Stimulated activated CD8-positive, alpha-beta memory T cell treated with anti-CD3 and anti-CD28 coated beads, Interleukin-12 subunit alpha, Interleukin-12 subunit beta, amount 100 ng/mL, for 24 hours (primary cell): Measurements from ENCODE around the gene MARK1.
"Not testable (repeated sequence)": the region's sequence is repeated elsewhere in the genome, so short reads cannot be mapped to it uniquely, and the experiment has no call there.

Experiments
- DNase-seq: peaks from one replicate; pipeline ENCODE4 v3.0.0-alpha.2; 2020; ENCODE audit errors: extremely low read depth

MARK1 gene

DNA sequence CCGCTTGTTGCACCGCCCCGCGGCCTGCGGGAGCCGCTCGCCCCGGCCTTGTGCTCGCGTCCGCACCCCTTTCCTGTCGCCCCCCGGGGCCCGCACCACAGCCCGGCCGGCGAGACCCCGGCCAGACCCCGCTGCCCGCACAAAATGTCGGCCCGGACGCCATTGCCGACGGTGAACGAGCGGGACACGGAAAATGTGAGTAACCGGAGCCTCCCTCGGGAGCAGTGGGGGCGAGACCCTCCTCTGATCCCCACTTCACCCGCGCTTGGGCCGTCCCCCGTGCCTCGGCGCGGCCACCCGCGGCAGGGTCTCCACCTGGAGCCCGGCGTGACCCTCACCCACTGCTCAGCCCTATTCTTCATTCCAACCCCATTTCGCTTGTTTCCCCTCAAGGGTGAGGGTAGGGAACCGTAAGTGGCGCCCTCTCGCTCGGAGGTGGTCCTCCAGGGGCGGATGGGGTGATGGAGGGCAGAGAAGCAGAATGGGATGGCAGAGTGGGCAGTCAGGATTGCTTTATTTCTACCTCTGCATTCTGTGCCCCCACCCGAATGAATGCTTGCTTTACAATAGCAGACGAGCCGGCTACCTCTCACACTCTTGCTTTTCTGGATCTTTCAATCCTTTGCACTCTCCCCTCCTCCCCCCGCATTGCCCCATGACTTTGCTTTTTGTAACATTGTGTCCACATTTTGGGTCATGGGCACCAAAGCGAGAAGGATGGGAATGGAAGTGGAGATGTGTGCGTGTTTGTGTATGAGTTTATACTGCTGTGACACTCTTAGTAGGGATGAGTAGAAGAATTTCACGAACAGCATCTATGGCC, 954 bp downstream of the MARK1 start:
- DNase-seq: no peak

DNA sequence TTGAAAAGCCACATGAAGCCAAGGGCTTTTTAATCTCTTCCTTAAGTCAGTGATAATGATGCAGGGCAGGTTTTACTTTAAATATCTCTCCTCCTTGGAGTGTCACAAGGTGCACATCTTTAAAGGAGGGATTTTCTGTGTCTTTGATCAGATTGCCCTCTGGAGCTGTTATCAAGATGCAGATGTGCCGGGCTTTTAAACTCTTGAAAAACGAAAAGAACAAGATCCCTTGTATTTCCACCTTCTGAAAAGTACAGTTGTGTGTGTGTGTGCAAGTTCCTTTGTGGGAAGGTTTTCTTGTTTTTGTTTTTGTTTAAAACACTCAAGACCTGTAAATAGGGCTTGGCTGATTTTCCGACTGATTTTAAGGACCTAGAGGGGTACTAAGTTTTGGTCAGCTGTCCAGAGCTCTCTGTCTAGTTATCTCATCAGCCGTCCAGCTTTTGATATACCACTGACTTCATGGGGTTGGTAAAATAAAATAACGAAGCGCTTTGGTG, 1.6 kb downstream of the MARK1 start:
- DNase-seq: no peak

DNA sequence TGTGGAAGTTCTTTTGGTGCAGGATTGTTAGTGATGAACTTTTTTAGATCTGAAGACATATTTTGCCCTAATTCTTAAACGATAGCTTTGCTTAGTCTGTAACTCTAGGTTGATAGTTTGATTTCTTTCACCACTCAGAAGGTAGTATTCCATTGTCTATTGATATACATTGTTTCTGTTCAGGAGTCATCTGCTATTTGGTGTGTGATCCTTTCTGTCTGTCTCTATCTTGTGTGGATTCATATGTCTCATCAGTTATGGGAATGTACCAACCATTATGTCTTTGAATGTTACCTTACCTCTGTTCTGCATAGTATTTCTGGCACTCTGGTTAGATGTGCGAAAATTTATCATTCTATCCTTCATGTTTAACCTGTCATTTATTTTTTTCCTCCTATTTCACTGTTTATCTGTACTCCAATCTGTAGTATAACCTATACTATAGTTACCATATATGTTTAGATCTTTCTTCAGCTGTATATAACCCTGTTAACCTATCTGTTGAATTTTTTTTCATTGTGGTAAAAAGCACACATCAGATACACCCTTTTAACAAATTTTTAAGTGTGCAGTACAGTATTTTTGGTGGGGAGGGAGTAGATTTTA, 5.7 kb downstream of the MARK1 start:
- DNase-seq: no peak

DNA sequence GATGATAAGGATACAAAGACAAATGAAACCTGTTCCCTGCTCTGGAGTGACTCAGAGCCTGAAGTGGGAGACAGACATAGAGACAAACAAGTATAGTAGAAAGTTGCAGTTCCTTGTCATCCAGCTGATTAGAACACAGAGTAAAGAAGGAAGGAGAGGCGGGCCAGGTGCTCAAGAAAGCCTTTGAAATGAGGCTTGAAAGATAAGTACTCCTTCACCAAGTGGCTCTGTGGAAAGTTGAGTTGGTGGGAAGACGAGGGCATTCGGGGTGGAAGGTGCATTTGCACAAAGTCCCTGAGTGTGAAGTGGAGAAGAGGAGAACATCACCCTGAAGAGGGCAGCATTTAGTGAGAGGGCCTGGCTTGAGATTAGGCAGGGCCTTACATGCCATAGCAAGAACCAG, 17.0 kb downstream of the MARK1 start:
- no peak for DNase-seq

DNA sequence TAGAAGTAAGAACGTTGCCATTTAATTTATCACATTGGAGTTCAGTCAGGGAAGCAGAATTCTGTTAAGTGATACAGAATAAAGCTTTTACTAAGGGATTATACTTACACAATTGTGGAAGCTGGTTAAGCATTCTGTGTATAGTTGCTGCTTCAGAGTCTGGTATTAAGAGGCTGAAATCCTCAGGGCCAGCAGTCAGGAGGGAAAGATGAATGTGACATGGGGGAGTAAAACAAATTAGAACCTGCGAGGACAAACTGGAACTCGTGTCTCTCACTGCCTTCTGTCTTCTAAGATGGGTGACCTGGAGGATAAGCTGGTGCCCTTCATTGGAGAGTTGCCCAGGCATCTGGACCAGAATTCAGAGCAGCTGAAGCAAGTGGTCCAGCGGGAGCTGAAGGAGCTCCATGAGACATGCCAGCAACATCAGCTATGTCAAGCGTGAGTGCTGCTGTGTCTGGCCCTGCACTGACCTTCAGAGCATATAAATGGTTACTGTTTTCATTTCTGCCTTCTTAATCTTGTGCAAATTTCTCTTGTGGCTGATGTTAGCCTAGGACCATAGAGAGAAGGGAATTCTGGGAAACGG, 23.0 kb downstream of the MARK1 start:
- no peak for DNase-seq

DNA sequence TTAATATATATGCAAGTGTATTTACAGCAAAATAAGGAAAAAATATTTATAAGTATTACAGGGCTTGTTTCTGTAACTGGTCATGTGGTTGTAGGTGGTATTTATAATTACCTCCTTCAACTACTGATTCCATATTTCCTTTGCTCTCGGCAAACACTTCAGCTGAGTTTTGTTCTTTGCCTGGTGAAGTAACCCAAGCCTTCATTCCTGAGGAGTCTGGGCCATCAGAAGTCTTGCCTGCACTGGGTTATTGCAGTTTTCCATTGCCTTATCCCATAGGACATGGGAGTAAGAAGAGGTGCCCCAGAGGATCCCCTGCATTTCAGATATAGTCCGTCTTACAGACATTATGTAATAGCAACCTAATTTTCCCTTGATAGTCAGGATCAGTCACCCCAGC, 23.8 kb downstream of the MARK1 start:
- DNase-seq: no peak

DNA sequence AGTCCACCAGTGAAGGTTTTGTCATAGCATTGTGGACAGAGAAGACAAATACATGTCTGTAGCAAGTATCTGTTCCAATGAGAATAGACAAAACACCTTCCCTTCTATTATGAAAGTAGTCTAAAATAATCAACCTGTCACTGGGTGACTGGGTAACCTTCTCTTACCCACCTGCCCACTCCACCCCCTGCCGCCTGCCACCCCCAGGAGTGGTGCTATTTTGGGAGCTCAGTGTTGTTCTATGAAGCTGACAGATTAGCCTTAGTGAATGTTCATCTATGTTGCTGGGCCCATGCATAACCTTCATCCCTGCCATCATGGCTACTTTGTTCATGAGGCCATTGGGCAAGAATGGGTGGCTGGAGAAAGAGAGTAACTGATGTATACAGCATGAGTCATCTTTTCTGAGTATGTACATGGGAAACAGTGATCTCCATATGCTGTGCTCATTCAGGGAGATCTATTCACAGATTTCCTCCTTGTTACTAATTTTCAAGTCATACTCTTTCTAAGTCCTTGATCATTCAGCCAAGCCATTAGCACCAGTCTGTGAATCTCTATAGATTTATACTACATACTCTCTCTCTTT, 24.8 kb downstream of the MARK1 start:
- no peak for DNase-seq

DNA sequence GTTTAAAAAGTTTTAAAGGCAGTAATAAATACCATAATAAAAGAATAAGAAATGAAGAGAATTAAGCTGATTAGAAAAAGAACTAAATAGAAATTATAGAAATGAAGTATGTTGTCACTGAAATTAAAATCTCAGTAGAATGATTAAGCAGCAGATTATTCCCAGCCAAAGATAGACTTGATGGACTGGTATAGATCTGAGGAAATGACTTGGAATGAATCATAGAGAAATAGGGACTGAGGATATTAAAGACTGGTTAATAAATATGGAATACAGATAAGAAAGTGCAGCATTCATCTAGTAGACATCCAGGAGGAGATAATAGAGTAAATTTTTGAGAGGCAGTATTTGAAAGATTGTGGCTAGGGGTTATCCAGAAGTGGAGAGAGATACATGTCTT, 28.7 kb downstream of the MARK1 start:
- no peak for DNase-seq

DNA sequence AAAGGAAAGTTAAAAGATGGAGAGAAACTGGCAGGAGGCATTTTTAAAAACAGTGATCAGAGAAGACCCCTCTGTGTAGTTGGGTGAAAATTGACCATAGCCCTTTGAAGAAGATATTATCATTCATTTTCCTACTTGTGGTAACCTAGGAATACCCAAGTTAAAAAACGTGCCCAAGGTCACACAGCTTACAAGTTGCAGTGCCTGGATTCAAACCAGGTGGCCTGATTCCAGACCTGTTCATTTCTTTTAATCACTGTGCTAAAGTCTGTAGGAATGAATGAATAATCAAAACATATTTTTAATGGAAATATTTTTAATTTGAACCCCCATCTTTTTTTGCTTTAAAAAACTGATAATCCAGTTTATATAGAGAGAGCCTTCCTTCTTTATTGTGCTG, 35.6 kb downstream of the MARK1 start:
- no peak for DNase-seq

DNA sequence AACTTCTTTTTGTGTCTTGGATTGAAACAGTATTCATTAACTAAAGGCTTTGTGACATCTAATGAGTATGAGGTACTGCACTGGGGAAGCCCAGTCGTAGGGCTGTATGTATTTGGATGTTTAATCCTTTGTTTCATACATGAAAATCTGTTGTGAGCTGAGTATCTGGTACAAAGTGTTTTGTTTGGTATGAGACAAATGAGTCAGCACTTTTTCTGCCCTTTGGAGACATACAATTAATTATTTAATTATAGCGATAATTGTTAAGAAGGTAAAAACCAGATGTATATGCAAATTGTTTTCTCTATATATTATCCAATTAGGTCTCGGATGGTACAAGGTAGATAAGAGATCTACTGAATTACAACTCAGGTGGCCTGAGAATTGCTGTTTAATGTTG, 36.3 kb downstream of the MARK1 start:
- DNase-seq: no peak

DNA sequence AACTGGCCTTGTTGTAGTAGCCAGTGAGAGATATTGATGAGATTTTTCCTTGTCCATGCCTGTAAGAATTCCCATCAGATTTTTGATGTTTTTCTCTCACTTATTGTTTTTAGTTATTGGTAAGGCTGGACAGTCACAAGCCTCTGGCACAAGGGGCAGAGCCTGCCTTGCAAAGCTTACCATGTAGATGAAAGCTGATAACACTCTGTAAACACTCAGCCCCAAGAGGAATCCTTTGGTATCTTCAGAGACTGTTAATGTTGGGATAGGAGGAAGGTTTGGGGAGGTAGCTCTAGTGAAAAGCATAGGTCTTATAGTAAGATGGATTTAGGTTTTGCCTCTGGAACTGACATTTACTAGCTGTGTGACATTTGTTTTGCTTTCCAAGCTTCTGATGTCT, 37.7 kb downstream of the MARK1 start:
- DNase-seq: no peak

DNA sequence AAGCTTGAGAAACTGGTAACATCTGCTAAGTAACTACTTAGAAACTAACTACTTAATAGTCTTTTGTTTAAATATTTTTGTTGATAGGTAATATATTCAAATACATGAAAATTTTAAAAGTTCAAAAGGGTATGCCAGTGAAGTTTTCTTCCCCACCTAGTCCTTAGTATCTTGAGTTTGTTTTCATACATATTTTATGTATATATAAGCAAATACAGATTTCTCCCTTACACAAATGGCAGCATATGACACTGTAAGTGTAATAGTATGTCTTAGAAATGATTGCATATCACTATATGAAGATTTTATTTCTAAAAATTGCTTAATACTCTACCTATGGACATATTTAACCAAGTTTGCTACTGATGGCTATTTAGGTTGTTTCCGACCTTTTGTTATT, 38.9 kb downstream of the MARK1 start:
- DNase-seq: no peak

DNA sequence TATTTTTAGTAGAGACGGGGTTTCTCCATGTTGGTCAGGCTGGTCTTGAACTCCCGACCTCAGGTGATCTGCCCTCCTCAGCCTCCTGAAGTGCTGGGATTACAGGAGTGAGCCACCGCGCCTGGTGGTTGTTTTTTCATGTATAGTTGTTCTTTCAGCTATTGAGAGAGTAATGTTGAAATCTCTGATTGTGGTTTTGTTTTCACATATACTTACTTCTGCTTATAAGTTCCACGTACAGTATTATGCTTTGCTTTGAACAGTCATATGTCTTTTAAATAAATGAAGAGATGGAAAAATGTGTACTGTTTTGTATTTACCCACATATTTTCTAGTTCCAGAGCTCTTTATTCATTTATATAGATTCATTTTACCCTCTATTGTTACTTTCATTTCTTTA, 44.5 kb downstream of the MARK1 start:
- no peak for DNase-seq

DNA sequence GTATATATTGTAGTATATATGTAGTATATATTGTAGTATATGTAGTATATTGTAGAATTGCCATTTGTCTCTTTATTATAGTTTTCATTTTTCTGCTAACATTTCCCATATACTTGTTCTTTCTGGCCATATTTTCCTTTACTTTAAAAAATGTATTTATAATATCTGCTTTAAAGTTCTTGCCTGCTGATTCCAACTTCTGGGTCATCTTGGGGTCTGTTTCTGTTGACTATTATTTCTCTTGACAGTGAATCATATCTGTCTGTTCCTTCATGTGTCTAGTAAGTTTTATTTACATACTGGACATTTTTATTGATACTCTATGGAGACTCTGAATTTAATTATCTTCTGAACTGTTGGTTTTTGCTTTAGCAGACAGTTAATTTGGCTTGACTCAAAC, 45.9 kb downstream of the MARK1 start:
- no peak for DNase-seq

DNA sequence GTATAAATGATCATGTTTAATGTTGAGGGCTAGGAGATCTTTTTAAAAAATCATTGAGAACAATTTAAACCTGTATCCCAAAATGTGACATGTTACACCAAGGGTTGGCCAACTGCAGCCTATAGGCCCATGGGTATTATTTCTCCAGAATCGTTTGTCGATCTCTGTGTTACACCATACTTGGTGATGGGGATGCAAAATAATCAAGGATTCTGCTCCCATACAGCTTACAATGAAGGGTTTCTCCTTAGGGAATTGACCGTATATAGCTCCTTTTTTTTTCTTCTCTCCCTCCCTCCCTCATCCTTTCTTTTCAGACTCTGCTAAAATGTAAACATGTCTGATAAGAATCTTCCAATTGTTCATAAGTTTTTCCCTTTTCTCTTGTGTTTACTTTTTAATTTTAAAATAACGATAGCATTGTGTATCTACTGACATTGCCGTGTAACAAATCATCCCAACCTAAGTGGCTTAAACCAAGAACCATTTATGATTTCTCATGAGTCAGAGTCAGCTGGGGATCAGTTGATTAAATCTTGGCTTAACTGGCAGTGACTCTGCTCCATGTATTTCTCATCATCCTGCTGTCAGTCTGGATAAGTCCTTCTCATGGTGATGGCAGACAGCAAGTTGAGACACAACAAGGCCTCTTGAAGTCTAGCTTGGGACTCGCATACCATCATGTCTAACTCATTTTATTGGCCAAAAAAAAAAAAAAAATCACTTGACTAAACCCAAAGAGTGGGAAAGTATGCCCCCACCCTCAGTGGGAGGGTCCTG, 48.0 kb downstream of the MARK1 start:
- no peak for DNase-seq

DNA sequence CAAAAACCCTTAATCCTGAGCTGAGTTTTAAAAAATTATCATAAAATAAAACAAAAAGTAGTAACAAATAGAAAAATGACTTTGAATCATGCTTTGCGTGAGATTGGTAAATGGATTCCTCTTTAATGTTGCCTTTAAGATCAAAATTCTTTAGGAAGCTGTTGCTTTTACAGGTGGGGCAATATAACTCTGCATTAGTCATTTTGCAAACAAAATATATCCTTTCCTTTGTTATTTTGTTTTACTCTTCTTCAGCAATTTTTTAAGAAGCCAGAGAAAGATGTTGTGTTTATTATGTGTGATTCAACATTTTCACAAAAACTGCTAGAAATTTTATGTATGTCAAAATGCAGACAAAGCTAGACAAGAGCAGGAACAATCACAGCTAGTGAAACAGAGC, 50.0 kb downstream of the MARK1 start:
- DNase-seq: no peak

DNA sequence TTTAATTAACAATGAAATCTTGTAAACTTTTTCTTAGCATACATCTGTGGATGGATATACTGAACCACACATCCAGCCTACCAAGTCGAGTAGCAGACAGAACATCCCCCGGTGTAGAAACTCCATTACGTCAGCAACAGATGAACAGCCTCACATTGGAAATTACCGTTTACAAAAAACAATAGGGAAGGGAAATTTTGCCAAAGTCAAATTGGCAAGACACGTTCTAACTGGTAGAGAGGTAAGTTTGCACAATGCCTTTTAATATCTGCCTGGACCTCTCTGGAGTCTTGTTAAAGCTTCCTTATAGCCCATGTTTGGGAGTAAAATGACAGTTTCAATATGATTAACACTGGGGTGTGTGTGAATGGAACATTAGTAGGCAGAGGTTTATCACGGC, 51.4 kb downstream of the MARK1 start:
- DNase-seq: no peak

DNA sequence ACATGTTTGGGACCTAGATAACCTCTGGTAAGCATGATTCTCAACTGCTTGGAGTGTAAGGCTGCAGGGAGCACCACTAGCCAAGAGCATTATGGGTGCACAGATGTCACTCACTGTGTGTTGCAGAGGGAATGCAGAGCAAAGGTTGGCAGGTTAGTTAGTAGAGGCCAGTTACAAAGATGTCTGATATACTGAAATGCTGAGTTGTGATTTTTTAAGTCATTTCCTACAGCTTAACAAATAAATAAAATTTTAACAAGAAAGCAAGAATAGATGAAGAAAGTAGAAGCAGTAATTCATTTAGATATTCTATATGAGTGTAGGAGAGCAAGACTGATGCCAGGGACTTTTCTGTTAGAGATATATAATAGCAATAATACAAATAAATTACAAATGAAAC, 64.8 kb downstream of the MARK1 start:
- DNase-seq: no peak

DNA sequence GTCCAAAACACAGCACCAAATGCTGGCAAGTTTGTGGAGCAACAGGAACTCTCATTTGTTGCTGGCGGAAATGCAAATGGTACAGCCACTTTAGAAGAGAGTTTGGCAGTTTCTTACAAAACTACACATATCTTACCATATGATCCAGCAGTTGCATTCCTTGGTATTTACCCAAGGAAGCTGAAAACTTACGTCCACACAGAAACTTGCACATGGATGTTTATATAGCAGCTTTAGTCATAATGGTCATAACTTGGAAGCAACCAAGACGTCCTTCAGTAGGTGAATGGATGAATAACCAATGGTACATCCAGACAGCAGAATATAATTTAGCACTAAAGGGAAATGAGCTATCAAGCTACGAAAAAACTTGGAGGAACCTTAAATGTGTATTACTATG, 66.4 kb downstream of the MARK1 start:
- DNase-seq: no peak

DNA sequence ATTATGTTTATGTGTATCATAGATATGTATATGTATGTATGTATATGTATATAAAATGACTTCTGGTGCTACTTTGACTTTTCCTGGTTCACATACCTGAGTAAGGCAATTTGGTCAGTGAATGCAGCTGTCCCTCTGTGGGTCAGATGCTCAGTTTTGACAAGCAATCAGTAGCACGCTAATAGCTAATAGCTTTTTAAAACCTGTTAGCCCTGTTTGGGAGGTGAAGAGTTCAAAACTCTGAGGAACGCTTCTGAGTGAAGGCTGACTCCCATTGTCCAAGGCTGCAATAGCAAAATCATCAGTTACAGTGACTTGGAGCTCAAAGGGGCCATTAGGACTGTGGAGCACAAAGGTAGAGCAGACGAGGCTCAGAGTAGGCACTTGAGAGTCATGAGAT, 67.2 kb downstream of the MARK1 start:
- no peak for DNase-seq

DNA sequence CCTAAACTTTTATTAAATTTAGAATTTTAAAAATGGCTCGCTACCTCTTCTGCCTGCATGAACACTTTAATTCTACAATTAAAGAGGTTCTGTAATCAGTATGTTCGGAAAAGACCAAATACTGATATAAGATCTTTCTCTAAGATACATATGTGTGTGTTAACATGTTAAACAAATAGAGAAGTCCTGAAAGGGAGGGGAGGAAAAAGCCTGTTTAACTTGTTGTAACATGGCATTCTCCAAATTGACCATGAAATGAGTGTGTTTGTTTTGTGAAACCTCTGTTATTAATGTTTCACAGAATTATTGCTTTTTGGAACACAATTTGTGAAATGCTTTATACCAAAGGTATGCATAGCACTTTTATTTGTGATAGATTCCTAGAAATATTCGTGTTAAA, 77.0 kb downstream of the MARK1 start:
- DNase-seq: no peak

DNA sequence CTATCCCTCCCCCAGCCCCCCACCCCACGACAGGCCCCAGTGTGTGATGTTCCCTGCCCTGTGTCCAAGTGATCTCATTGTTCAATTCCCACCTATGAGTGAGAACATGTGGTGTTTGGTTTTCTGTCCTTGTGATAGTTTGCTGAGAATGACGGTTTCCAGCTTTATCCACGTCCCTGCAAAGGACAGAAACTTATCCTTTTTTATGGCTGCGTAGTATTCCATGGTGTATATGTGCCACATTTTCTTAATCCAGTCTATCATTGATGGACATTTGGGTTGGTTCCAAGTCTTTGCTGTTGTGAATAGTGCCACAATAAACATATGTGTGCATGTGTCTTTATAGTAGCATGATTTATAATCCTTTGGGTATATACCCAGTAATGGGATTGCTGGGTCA, 77.7 kb downstream of the MARK1 start:
- DNase-seq: not testable (repeated sequence)
